Measurements from ENCODE around the gene PODNL1. TPM values are rescaled to one million over a fixed set of nuclear protein-coding genes. Genes with fewer than 3 reads are reported as not detected.

The PODNL1 gene
- total RNA-seq, 2 experiments from 2014 or later = 0.35 to 0.48 TPM

DNA sequence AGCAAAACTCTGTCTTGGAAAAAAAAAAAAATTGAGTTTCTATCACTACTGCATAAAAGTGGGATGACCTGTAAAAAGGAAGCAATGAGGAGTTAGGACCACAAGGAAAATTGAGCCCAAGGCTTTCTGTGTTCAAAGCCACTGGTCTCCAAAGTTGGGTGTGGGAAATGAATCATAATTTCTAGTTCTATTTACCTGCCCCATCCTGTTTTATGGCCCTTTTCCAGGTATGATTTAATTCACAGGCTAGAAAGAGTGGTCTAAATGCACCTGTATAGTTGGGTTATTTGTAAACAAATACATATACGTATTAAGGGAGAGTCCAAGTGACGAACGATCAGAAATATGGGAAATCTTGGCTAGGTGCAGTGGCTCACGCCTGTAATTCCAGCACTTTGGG lies 8.2 kb upstream of the PODNL1 start:
- ChIA-PET POLR2A (no interaction called here), CTCF (no interaction called here)
- H3K4me3 Mint-ChIP-seq = no peak overlapping the region
- no peaks in the 10 kb centered on the region for H3K9me3 Mint-ChIP-seq
- no peaks in the 10 kb centered on the region for H3K36me3 Mint-ChIP-seq (ENCODE audit: low read depth)
- no peaks in the 10 kb centered on the region for H3K4me1 Mint-ChIP-seq
- no peak overlapping the region for H3K27ac Mint-ChIP-seq
- no peaks in the 10 kb centered on the region for H3K27me3 Mint-ChIP-seq
- DNase-seq = no peak

DNA sequence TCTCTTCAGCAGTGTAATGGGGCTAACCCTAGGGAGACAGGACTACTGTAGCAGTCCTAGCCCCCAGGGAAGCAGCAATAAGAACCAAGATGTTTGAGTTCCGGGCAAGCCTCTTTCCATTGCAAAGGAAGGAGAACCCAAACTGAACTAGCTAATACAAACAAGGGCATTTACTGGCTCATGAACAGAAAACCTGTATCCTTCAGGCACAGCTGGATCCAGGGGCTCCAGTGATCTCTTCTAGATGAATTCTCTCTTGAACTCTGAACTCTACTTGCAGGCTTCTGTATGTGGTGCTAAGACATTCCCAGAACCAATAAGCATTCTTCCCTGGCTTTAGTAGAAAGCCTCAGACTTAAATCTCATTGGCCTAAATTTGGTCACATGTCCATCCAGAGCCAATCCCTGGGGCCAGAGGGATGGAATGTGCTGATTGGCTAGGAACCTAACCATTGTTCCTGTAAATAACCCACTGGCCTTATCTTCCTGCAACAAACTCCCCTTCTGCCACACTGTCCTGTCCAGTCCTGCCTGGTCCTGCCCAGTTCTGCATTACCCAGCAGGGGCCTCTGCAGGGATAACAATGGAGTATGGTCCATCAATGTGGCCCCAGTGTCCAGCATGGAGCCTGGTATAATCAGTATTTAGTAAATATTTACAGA lies 3.9 kb upstream of the PODNL1 start:
- Mint-ChIP-seq H3K9me3 (no peaks in the 10 kb centered on the region), H3K4me1 (peaks cover 2% of the 10 kb centered on the region), H3K27me3 (peaks cover 2% of the 10 kb centered on the region), H3K4me3 (no peak overlapping the region), H3K36me3 (ENCODE audit: low read depth) (no peaks in the 10 kb centered on the region), H3K27ac (no peak overlapping the region)
- no peak for DNase-seq
- ChIA-PET CTCF (no interaction called here), POLR2A (no interaction called here)

DNA sequence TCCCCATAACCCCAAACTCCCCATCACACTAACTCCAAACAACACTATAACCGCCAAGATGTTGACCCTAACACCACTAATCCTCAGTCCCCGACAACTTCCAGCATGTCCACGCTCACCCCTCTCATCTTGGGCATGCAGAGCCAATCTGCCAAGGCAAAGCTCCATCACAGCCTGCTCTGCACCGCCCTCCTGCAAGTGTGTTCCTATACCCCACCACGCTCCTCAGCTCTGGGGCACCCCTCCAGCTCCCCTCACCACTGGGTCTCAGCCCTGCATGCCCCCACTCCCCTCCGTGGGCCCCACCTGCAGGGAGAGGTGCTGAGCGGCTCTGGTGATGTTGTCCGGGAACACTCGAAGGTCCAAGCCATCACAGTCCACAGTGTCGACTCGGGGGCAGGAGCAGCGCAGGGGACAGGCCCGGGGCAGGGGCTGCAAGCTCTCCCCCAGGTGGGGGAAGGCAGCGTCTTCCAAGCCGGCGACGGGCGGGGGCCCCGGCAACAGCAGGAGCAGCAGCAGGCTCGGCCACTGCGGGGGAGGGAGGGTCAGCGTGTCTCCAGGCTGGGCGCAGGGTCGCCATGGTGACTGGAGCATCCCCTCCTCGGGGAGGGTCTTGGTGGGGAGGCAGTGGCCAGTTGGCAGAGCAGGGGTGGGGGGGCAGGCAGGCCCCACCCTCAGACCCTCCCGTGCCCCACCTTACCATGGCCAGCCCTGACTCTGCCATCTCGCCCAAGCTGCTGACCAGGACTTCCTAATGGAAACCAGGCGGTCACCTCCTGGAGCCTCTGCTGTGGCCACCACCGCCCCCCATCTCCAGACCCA lies 527 bp downstream of the PODNL1 start:
- H3K27me3 Mint-ChIP-seq = peaks cover 7% of the 10 kb centered on the region
- POLR2A ChIA-PET = interaction anchor here (1.3 kb wide), 2 partner anchors 38 to 68 kb away, joined by 3 to 5 read pairs; partner anchors contain the start of gene RFX1
- H3K4me1 Mint-ChIP-seq = peaks cover 3% of the 10 kb centered on the region
- no peak overlapping the region for H3K27ac Mint-ChIP-seq
- no peaks in the 10 kb centered on the region for H3K9me3 Mint-ChIP-seq
- DNase-seq = no peak
- H3K4me3 Mint-ChIP-seq = no peak overlapping the region
- CTCF ChIA-PET = no interaction called here
- no peaks in the 10 kb centered on the region for H3K36me3 Mint-ChIP-seq (ENCODE audit: low read depth)

DNA sequence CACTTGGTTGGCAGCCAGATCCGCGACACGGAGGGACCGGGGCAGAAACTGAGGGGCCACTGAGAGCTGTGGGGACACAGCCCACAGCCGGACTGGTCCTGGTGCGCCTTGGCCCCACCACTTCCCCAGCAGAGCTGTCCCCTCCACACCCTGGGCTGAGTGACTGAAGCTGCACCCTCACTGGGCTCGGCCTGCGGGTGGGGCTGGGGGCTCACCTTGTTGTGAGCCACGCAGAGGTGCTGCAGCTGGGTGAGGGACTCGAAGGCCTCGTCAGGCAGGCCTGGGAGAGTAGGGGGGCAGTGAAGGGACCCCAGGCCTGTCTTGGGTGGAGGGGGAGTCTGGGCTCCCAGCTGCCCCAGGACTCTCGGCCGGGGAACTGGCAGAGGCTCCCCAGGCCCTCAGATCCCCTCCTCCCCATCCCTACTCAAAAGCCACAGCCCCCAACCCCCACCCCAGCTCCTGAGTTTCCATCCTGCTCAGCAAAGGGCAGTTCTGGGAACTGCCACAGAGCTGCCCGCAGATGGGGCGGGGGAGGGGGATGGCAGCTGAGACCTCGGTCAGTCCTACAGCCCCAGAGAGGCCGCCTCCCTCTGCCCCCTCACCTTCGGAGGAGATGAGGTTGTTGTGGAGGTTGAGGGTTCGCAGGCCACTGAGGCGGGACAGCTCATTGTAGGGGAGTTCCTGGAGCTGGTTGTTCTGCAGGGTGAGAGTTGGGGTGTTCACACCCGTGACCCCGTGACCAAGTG lies 2.3 kb downstream of the PODNL1 start:
- H3K27ac Mint-ChIP-seq = no peak overlapping the region
- ChIA-PET CTCF (no interaction called here), POLR2A (no interaction called here)
- no peak overlapping the region for H3K4me3 Mint-ChIP-seq
- no peak for DNase-seq
- H3K4me1 Mint-ChIP-seq = peaks cover 3% of the 10 kb centered on the region
- H3K27me3 Mint-ChIP-seq = peaks cover 7% of the 10 kb centered on the region
- H3K36me3 Mint-ChIP-seq (ENCODE audit: low read depth) = no peaks in the 10 kb centered on the region
- H3K9me3 Mint-ChIP-seq = no peaks in the 10 kb centered on the region

GRCh38 chr19:13934785-13935109 lies 3.5 kb downstream of the PODNL1 start:
- ChIA-PET CTCF (no interaction called here), POLR2A (no interaction called here)
- Mint-ChIP-seq H3K36me3 (ENCODE audit: low read depth) (no peaks in the 10 kb centered on the region), H3K9me3 (no peaks in the 10 kb centered on the region), H3K27me3 (peaks cover 7% of the 10 kb centered on the region), H3K27ac (no peak overlapping the region), H3K4me1 (peaks cover 3% of the 10 kb centered on the region), H3K4me3 (no peak overlapping the region)
- no peak for DNase-seq

- no peak for DNase-seq
- peaks cover 3% of the 10 kb centered on the region for H3K4me1 Mint-ChIP-seq
- no peaks in the 10 kb centered on the region for H3K9me3 Mint-ChIP-seq
- H3K4me3 Mint-ChIP-seq = no peak overlapping the region
- peaks cover 7% of the 10 kb centered on the region for H3K27me3 Mint-ChIP-seq
- CTCF ChIA-PET = interaction anchor here (0.9 kb wide), 1 partner anchor 139 kb away, joined by 3 read pairs; the partner anchor contains the start of gene MISP3
- H3K36me3 Mint-ChIP-seq (ENCODE audit: low read depth) = peaks cover 6% of the 10 kb centered on the region
- H3K27ac Mint-ChIP-seq = no peak overlapping the region
- POLR2A ChIA-PET = interaction anchor here (1.2 kb wide), 1 partner anchor 54 kb away, joined by 3 read pairs; no protein-coding TSS in a partner anchor
Measured at GRCh38 chr19:13932911-13933393, 5.3 kb downstream of the PODNL1 start.

DNA sequence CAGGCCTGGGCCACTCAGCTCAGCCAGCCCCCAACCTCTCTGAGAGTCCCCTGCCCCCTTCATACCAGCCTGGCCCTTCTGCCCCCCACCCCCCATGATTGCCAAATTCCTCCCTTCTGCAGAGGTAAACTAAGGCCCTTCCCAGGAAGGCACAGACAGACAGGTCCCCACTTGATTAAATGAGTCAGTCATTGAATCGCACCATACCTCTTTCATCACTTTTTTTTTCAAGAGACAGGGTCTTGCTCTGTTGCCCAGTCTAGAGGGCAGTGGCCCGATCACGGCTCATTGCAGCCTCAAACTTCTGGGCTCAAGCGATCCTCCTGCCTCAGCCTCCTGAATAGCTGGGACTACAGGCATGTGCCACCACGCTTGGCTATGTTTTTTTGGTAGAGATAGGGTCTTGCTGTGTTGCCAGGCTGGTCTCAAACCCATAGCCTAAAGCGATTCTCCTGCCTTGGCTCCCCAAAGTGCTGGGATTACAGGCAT lies 6.0 kb downstream of the PODNL1 start:
- POLR2A ChIA-PET = no interaction called here
- DNase-seq = no peak
- H3K4me3 Mint-ChIP-seq = no peak overlapping the region
- no peaks in the 10 kb centered on the region for H3K9me3 Mint-ChIP-seq
- CTCF ChIA-PET = interaction anchor here (0.9 kb wide), 1 partner anchor 140 kb away, joined by 3 read pairs; the partner anchor contains the start of gene MISP3
- peaks cover 5% of the 10 kb centered on the region for H3K27me3 Mint-ChIP-seq
- no peak overlapping the region for H3K27ac Mint-ChIP-seq
- H3K36me3 Mint-ChIP-seq (ENCODE audit: low read depth) = peaks cover 6% of the 10 kb centered on the region
- H3K4me1 Mint-ChIP-seq = peaks cover 2% of the 10 kb centered on the region

DNA sequence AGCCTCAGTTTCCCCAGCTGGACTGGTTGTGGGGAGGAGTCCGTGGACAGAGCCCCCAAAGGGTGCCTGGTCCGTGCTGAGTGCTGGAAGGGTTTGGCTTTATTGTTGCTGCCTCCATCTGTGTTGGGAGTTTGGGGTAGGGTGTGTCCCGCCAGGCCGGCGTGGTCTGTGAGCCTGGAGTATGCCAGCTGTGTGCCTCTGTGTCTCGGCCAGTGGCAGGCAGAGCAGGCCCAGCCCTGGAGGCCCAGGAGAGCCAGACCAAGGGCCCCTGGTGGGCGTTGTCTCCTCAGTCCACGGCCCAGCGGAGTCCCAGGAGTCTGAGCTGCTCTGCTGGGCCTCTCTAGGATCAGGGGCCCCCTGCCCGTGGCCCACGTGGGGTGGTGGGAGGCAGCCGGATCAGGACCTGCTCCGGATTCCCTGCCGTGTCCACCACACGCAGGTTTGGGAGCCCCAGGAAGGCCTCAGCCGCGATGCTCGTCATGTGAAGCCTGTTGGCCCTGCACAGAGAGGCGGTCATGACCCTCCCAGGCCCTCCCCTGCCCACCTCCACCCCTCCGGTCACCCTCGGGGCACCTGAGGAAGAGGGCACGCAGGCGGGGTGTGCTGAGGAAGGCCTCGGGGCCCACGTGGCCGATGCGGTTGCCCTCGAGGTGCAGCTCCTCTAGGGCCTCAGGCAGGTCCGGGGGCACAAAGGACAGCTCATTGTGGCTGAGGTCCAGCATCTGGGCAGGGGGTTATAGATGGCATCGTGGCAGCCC lies 6.6 kb downstream of the PODNL1 start:
- Mint-ChIP-seq H3K4me3 (no peak overlapping the region), H3K36me3 (ENCODE audit: low read depth) (peaks cover 11% of the 10 kb centered on the region), H3K27me3 (peaks cover 5% of the 10 kb centered on the region), H3K9me3 (no peaks in the 10 kb centered on the region), H3K27ac (no peak overlapping the region), H3K4me1 (peaks cover 9% of the 10 kb centered on the region)
- DNase-seq = no peak
- ChIA-PET POLR2A (no interaction called here), CTCF (no interaction called here)

- POLR2A ChIA-PET = no interaction called here
Measured at GRCh38 chr19:13930402-13930801, 7.8 kb downstream of the PODNL1 start.

DNA sequence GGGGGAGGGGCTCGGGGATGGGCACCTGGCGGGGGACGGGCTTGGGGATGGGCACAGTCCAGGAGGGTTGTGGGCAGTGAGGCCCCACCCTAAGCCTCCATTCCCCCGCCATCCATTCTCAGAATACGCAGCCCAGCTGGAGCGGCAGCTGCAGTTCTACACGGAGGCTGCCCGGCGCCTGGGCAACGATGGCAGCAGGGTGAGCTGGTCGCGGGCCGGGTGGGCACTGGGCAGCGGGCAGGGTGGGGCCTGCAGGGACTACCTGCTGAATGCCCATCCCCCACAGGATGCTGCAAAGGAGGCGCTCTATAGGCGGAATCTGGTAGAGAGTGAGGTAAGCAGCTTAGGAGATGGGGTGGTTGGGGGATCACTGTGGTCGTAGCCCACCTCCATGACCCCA lies 8.3 kb downstream of the PODNL1 start:
- H3K4me3 Mint-ChIP-seq = no peak overlapping the region
- peaks cover 5% of the 10 kb centered on the region for H3K27me3 Mint-ChIP-seq
- ChIA-PET POLR2A (no interaction called here), CTCF (no interaction called here)
- H3K4me1 Mint-ChIP-seq = peaks cover 12% of the 10 kb centered on the region
- DNase-seq = no peak
- peaks cover 17% of the 10 kb centered on the region for H3K36me3 Mint-ChIP-seq (ENCODE audit: low read depth)
- no peaks in the 10 kb centered on the region for H3K9me3 Mint-ChIP-seq
- H3K27ac Mint-ChIP-seq = no peak overlapping the region

More at GRCh38 chr19:13930402-13930801, 7.8 kb downstream of the PODNL1 start:
- DNase-seq = no peak
- H3K4me3 Mint-ChIP-seq = no peak overlapping the region
- CTCF ChIA-PET = no interaction called here
- peaks cover 15% of the 10 kb centered on the region for H3K36me3 Mint-ChIP-seq (ENCODE audit: low read depth)
- peaks cover 5% of the 10 kb centered on the region for H3K27me3 Mint-ChIP-seq
- H3K27ac Mint-ChIP-seq = no peak overlapping the region
- H3K9me3 Mint-ChIP-seq = no peaks in the 10 kb centered on the region
- H3K4me1 Mint-ChIP-seq = peaks cover 12% of the 10 kb centered on the region

- no peak overlapping the region for H3K27ac Mint-ChIP-seq
Measured at GRCh38 chr19:13929340-13929739, 8.9 kb downstream of the PODNL1 start.

GRCh38 chr19:13926715-13927114 lies 11.5 kb downstream of the PODNL1 start:
- ChIA-PET CTCF (interaction anchor here (1.6 kb wide), 1 partner anchor 10 kb away, joined by 3 read pairs; no protein-coding TSS in a partner anchor), POLR2A (no interaction called here)
- no peak for DNase-seq
- Mint-ChIP-seq H3K27me3 (no peaks in the 10 kb centered on the region), H3K9me3 (no peaks in the 10 kb centered on the region), H3K4me3 (no peak overlapping the region), H3K4me1 (peaks cover 12% of the 10 kb centered on the region), H3K27ac (peak overlapping the region; percentile 40), H3K36me3 (ENCODE audit: low read depth) (peaks cover 35% of the 10 kb centered on the region)

More at GRCh38 chr19:13929340-13929739, 8.9 kb downstream of the PODNL1 start:
- CTCF ChIA-PET = no interaction called here
- no peak for DNase-seq
- peaks cover under 1% of the 10 kb centered on the region for H3K27me3 Mint-ChIP-seq
- no peak overlapping the region for H3K4me3 Mint-ChIP-seq
- no peaks in the 10 kb centered on the region for H3K9me3 Mint-ChIP-seq
- H3K36me3 Mint-ChIP-seq (ENCODE audit: low read depth) = peaks cover 20% of the 10 kb centered on the region
- POLR2A ChIA-PET = no interaction called here
- peaks cover 12% of the 10 kb centered on the region for H3K4me1 Mint-ChIP-seq
